HG03378 (cell line): Measurements from ENCODE around the gene TMEM164.

Experiments
- ATAC-seq: cut with Tn5 transposase; IDR thresholded peaks from one replicate; pipeline ENCODE4 v1.9.1; 2021; ENCODE audit warnings: mild to moderate bottlenecking, moderate library complexity; ENCODE audit not compliant: unreplicated experiment

The TMEM164 gene

GRCh38 chrX:110159865-110160264 lies 157.0 kb downstream of the TMEM164 start:
- ATAC-seq: no peak

- no peak for ATAC-seq
Measured at GRCh38 chrX:110161361-110161686, 158.4 kb downstream of the TMEM164 start.

GRCh38 chrX:110162131-110162530 lies 159.2 kb downstream of the TMEM164 start:
- no peak for ATAC-seq

GRCh38 chrX:110162867-110163266 lies 160.0 kb downstream of the TMEM164 start:
- ATAC-seq: no peak

- ATAC-seq: no peak
Measured at GRCh38 chrX:110163488-110163887, 160.6 kb downstream of the TMEM164 start.

GRCh38 chrX:110167952-110168451 lies 165.1 kb downstream of the TMEM164 start:
- no peak for ATAC-seq

GRCh38 chrX:110168585-110168984 lies 165.7 kb downstream of the TMEM164 start:
- ATAC-seq: no peak

GRCh38 chrX:110170029-110170428 lies 167.1 kb downstream of the TMEM164 start:
- no peak for ATAC-seq

GRCh38 chrX:110171442-110171841 lies 168.5 kb downstream of the TMEM164 start:
- ATAC-seq: no peak

- ATAC-seq: peak; percentile 98
Measured at GRCh38 chrX:110172215-110172614, 169.3 kb downstream of the TMEM164 start.

- ATAC-seq: no peak
Measured at GRCh38 chrX:110173192-110174175, 170.6 kb downstream of the TMEM164 start.

- ATAC-seq: no peak
Measured at GRCh38 chrX:110175146-110175545, 172.2 kb downstream of the TMEM164 start.

- ATAC-seq: no peak
Measured at GRCh38 chrX:110175696-110176095, 172.8 kb downstream of the TMEM164 start.

- ATAC-seq: no peak
Measured at GRCh38 chrX:110178179-110178865, 175.4 kb downstream of the TMEM164 start.

GRCh38 chrX:110180176-110180927 lies 177.4 kb downstream of the TMEM164 start:
- ATAC-seq: peak; percentile 32

GRCh38 chrX:110180928-110181310 lies 178.0 kb downstream of the TMEM164 start:
- ATAC-seq: peak; percentile 78

- no peak for ATAC-seq
Measured at GRCh38 chrX:110181459-110182137, 178.7 kb downstream of the TMEM164 start.

GRCh38 chrX:110182362-110182761 lies 179.4 kb downstream of the TMEM164 start:
- no peak for ATAC-seq

GRCh38 chrX:110182865-110183264 lies 180.0 kb downstream of the TMEM164 start:
- ATAC-seq: no peak

GRCh38 chrX:110183314-110183713 lies 180.4 kb downstream of the TMEM164 start:
- ATAC-seq: no peak
